ENCODE results near the gene CSF3R.
"Not testable (repeated sequence)": the region's sequence is repeated elsewhere in the genome, so short reads cannot be mapped to it uniquely, and the experiment has no call there.

The CSF3R gene

DNA sequence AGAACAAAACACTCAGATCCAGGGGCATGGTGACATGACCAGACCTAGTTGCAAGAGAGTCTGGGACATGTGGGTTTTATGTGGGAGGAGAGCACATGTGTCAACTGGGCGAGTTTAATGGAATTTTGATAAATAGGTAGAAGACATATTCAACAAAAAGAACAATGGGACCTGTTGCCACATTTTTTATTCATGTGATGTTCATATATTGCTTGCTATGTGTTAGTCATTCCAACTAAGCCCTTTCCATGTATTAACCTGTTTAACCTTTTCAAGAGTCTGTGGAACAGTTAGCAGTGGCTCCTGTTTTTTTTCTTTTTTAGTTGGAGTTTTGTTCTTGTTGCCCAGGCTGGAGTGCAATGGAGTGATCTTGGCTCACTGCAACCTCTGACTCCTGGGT, 30.1 kb upstream of the CSF3R start:
- no peak for DNase-seq

DNA sequence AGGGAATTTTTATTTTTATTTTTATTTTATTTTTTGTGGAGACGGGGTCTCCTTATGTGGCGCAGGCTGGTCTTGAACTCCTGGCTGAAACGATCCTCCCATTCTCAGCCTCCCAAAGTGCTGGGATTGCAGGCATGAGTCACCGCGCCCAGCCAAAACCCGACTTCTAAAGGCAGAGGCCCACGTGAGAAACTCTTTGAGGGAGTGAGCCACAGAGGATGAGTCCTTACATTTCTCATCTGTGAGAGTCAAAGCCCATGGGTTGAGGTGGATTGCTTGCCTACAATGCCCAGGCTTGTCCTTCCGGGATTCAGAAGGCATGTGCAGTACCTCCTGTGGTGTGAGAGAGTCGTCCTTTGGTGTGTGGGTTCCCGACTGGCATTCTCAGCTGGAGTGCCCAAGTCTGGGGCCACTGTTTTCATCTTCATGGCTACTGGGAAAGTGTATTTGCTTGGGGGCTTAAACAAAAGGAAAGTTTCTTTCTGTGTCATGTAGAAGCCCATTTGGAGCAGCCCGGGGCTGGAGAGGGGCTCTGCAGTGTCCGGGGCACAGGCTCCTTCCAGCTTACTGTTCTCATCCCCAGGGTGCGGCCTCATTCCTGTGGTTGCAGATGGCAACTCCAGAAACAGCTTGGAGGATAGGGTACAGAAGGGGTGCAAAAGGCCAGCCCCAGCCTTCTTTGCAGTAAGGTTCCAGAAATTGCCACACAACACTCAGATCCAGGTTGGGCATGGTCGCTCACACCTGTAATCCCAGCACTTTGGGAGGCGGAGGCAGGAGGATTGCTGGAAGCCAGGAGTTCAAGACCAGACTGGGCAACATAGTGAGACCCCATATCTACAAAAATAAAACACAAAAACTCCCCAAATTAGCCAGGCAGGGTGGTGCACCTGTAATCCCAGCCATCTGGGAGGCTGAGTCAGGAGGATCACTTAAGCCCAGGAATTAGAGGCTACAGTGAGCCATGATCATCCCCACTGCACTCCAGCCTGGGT, 29.4 kb upstream of the CSF3R start:
- DNase-seq = no peak

- DNase-seq = not testable (repeated sequence)
Observed at GRCh38 chr1:36511220-36511619, 28.5 kb upstream of the CSF3R start.

DNA sequence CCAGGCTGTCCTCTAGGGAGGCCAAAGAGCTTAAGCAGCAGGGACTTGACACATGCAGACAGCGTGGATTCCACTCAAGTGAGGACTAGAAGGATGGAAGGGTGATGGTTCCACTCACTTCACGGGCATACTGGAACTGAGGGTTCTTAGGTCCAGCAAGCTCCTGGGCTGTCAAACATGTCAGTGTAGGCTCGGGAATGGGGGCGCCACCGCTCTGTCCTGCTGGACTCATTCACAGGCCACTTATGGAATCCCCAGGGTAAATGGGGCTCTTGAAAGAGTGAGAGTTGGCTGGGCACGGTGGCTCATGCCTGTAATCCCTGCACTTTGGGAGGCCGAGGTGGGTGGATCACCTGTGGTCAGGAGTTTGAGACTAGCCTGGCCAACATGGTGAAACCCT, 27.7 kb upstream of the CSF3R start:
- DNase-seq = no peak

- DNase-seq = no peak
Observed at GRCh38 chr1:36508257-36508656, 25.5 kb upstream of the CSF3R start.

DNA sequence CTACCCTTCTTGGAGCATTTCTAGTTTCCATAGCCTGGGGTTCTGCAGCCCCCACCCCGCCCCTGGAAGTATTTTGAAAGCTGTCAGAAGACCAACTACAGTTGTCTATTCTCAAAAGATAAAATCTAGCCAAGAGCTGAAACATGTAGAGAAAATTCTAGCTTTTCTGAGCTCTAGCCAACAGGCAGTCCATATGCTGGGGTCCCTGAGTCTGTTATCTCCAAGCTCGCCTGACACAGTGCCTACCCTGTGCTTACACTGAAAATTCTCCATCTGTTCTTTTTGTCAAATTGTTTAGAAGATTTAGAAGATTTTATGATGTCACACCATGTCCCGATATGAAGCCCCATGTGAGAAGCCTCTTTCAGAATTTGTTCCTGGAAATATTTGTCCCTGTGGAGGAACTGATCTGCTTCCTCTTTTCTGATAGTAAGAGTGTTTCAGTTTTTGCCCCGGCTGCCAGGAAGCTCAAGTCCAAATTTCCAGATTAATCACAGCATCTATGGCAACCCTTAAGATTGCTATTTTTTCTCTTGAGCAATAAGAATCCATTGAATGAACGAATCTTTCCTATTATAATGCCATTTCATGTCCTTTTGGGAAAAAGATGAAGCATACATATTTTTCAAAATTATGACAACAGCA, 23.7 kb upstream of the CSF3R start:
- no peak for DNase-seq

DNA sequence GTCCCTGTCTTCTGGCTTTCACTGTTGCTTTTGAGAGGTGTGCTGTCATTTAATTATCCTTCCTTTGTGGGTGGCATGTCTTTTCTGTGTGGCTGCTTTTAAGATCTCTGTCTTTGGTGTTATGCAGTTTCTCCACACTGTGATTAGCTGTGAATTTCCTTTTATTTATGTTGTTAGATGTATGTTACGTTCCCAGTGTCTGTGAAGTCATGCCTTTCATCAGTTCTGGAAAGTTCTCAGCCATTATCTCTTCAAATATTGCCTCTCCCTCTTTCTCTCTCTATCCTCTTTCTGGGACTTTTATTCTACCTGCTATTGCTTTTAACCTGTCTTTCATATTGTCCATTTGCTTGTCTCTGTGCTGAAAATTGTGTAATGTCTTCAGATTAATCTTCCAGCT, 21.0 kb upstream of the CSF3R start:
- DNase-seq = no peak

- DNase-seq = no peak
Observed at GRCh38 chr1:36503159-36503558, 20.4 kb upstream of the CSF3R start.

- no peak for DNase-seq
Observed at GRCh38 chr1:36502616-36503015, 19.9 kb upstream of the CSF3R start.

DNA sequence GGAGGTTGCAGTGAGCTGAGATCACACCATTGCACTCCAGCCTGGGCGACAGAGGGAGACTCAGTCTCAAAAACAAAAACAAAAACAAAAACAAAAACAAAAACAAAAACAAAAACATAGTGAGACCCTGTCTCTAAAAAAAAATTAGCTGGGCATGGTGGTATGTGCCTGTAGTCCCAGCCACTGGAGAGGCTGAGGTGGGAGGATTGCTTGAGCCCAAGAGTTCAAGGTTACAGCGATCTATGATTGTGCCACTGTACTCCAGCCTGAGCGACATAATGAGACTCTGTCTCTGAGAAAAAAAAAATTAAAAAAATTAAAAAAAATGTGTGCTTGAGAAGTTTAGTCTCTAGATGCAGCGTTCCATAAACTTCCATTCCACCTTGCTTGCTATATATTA, 19.2 kb upstream of the CSF3R start:
- not testable (repeated sequence) for DNase-seq

- no peak for DNase-seq
Observed at GRCh38 chr1:36497207-36497606, 14.5 kb upstream of the CSF3R start.

DNA sequence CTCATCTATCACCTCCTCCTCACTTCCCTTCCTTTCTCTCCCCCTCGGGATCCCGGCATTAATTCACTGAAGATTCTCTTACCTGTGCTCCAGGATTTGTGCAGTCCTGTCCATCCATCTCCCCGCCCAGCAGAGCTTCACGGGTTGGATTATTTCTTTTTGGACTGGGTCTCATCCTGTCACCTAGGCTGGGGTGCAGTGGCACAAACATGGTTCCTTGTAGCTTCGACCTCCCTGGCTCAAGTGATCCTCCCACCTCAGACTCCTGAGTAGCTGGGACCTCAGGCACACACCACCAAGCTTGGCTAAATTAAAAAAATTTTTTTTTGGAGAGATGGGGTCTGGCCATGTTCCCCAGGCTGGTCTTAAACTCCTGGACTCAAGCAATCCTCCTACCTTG, 12.3 kb upstream of the CSF3R start:
- no peak for DNase-seq

DNA sequence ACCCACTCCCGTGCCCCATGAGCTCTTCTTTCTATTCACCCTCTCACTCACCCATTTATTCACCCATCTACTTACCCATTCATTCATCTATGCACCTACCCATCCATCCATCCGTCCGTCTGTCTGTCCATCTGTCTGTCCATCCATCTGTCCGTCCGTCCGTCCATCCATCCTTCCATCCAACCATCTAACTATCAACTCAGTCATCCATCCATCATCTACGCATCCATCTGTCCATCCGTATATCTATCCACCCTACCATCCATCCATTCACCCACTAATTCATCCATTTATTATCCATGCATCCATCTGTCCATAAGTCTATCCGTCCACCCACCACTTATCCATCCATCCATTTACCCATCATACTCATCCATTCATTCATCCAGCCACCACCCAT, 10.8 kb upstream of the CSF3R start:
- no peak for DNase-seq

DNA sequence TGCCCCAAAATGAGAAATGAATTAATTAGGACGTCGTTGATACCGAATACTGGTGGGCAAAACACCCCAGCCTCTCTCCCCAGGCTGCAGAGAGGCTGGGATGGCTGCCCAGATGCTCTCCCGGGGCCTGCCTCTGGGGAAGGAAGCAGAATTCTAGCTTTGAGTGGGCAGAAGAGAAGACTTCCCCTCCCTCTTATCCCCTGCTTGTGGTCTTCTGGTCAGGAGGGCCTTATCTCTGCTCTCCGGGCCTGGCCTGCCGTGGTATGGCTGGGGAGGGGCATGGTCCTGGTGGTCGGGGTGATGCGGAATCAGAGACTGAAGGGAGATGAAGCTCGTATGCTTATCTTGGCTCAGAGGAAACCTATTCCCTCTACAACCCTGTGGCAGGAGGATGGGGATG, 9.8 kb upstream of the CSF3R start:
- DNase-seq = no peak

DNA sequence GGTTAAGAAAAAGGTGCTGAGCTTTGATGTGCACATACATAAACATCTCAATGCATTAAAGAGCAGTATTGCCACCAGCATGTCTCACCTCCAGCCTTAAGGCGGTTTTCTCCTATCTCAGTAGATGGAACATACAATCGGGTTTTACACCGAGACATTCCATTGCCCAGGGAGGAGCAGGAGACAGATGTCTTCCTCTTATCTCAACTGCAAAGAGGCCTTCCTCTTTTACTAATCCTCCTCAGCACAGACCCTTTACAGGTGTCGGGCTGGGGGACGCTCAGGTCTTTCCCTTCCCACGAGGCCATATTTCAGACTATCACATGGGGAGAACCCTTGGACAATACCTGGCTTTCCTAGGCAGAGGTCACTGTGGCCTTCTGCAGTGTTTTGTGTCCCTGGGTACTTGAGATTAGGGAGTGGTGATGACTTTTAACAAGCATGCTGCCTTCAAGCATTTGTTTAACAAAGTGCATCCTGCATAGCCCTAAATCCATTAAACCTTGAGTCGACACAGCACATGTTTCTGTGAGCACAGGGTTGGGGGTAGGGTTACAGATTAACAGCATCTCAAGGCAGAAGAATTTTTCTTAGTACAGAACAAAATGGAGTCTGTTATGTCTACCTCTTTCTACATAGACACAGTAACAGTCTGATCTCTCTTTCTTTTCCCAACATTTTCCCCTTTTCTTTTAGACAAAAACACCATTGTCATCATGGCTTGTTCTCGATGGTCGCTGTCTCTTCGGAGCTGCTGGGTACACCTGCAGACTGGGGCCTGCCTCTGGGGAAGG, 6.7 kb upstream of the CSF3R start:
- DNase-seq = not testable (repeated sequence)

GRCh38 chr1:36487906-36488305, 5.2 kb upstream of the CSF3R start:
- no peak for DNase-seq

GRCh38 chr1:36487336-36487725, 4.6 kb upstream of the CSF3R start:
- DNase-seq = not testable (repeated sequence)

DNA sequence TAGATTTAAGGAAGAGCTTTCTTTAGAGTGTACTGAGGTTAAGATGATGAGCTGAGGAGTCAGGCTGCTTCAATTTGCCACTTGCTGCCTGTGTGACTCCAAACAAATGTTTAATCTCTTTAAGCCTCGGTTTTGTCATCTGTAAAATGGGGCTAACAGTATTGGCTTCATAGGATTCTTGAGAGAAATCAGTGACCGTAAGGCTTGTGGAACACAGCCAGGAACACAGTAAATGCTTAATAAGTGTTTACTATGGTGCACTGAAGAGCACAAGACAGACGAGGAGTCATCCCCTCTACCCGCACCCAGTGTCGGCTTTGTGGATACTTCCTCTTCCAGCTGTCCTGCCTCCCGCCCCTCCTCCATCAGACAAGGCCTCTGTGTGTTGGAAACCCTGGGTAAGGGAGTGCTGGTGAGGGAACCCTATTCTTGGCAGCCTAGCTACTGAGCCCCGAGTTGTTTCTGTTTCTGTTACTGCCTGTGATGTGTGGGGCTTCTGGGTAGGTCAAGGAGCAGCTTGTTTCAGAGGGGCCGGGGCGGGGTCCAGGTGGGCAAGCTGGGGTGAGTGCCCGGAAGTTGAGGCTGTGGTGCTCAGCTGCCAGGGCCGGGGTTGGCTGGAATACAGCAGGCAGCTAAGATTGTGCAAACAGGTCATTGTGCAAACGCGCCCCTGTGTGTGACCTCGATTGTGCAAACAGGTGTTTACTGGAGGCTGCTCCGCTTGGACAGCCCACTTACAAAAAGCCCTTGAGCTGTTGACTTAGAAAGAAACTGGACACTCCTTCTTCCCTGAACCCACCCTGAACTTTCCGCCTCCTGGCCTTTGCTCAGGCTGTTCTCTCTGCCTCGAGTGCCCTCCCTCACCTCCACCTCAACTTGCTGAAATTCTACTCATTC, 4.0 kb upstream of the CSF3R start:
- no peak for DNase-seq

- DNase-seq = no peak
Observed at GRCh38 chr1:36486093-36486438, 3.4 kb upstream of the CSF3R start.

DNA sequence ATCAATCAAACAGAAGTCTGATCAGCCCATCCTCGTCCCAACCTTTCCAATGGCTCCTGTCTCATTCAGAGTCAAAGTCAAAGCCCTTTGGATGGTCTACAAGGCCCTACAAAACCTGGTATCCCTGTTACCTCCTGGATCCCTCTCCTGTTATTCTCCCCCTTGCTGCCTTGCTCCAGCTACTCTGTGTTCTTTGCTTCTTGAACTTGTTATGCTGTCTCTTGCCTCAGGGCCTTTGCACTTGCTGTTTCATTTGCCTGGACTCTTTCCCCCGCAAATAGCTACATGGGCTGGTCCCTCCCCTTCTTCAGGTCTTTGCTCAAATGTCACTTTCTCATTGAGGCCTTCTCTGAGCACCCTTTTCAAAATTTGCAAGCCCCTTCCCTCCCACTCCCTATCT, 1.4 kb upstream of the CSF3R start:
- DNase-seq = no peak

DNA sequence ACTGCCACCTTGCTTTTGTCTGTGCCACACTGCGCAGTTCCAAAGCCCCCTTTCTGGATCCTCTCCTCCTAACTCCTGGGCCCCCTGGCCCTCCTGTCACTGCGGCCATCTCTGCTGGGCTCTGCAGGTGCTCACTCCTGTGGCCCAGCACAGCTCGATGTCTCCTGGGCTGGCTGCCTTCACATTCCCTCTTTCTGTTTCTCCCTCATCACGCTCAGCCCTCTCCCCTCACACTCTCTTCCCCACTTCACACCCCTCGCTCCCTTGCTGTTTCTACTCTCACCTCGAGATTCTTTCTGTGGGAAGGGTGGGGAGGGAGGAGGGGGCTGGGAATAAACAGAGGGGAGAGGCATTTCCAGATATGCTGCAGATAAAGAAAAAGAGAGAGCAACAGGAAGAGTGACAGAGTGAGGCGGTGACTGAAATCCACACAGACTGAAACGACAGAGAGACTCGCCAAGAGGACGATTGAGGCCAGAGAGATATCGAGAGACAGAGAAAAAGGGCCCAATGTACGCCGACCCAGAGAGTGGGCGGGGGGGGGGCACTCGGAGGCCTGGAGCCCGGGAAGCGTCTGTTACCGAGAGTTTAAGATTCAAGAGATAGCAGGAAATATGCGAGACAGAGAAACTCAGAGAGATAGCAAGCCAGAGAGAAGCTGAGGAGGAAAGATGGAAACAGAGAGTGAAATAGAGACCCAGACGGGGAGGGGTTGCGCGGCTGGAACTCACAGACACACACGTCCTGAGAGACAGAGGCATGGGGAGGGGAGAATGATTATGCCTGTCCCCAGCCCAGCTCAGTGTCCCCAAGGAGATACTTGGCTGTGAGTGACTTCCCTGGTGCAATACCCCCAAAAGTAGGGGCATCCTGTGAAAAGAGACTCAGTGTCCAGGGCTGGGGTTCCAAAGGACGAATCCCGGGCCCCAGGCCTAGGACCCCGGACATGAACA, 666 bp downstream of the CSF3R start:
- no peak for DNase-seq

All from NK-92 treated with Interleukin-12 subunit alpha and Interleukin-12 subunit beta, amount 100 ng/mL, for 24 hours (cell line).